ENCODE results near the gene NOX5. TPM values are rescaled to one million over a fixed set of nuclear protein-coding genes. Genes with fewer than 3 reads are reported as not detected.

The NOX5 gene
- total and polyA plus RNA-seq, 10 of the 15 experiments (the other 5 are each of a cell fraction or from before 2014, with no cell fraction given), result not detected

DNA sequence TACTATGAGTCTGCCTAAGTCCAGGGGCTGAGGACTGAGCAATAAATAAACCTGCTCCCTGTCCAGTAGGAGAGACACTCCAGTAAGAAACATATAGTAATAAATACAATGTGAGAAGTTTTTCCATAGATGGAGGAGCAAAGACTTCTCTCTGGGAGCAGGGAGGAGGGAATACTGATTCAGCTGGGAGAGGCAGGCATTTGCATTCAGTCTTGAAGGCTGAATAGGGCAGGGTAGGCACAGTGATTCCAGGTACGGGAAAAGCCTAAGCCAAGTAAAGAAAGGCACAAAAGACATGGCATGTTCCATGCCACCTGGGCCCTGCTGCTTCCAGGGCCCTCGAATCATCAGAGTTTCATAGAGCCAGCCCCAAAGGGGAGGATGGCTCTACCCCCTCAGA is 86.3 kb downstream of the NOX5 start:
- Histone ChIP-seq H3K27ac (ENCODE audit: control insufficient read depth, insufficient read depth) (no peak overlapping the region), H3K4me3 (no peak overlapping the region), H3K27me3 (replicated peaks in 1 of 2; ENCODE audit: control insufficient read depth in 2 of 2, insufficient read depth in 2 of 2, low read length in 1 of 2) (no peaks in the 10 kb centered on the region), H3K4me1 (ENCODE audit: control insufficient read depth, insufficient read depth, low read length) (peaks cover 3% of the 10 kb centered on the region; the same call in 1 of the 2 replicates), H3K79me2 (ENCODE audit: control insufficient read depth, insufficient read depth, low read length) (no peaks in the 10 kb centered on the region), H3K36me3 (ENCODE audit: control insufficient read depth in 2 of 2, insufficient read depth in 2 of 2, low read length in 1 of 2) (no peaks in the 10 kb centered on the region), H3K9ac (ENCODE audit: control insufficient read depth, insufficient read depth, low read length) (no peak overlapping the region), H2AFZ (ENCODE audit: control insufficient read depth, low read depth, low read length) (no peak overlapping the region), H3K9me3 (replicated peaks; ENCODE audit: control insufficient read depth, insufficient read depth, low read length) (no peaks in the 10 kb centered on the region), H4K20me1 (ENCODE audit: control insufficient read depth, insufficient read depth) (no peaks in the 10 kb centered on the region), H3K4me2 (ENCODE audit: control insufficient read depth, insufficient read depth) (no peak overlapping the region)
- RAD21 ChIA-PET (ENCODE audit: unreplicated experiment), result interaction anchor here (1.2 kb wide), 1 partner anchor 60 kb away, joined by 3 read pairs; the partner anchor contains the start of gene GLCE
- intact Hi-C loops (cut with micrococcal nuclease; ENCODE audit: unreplicated experiment) (no loop called here), in situ Hi-C loops (cut with MboI) (no loop called here)
- no TSS peak for BruUV-seq (replicated peaks)
- DNase-seq (ENCODE audit: low read depth, low spot score) (no peak), ATAC-seq (no peak), FAIRE-seq (no peak)
- POLR2A ChIA-PET, result no interaction called here
- SMC1A ChIA-PET (ENCODE audit: uncharacterized antibody, unreplicated experiment), result interaction anchor here (0.6 to 1.2 kb wide), 2 partner anchors 13 to 39 kb away, joined by 3 read pairs; no protein-coding TSS in a partner anchor
- TF ChIP-seq CHD4 (IDR thresholded peaks at IDR 0.05) (no peak), CREB1 (IDR thresholded peaks at IDR 0.05; ENCODE audit: low read depth) (no peak), GABPA (IDR thresholded peaks at IDR 0.05; ENCODE audit: low read depth) (no peak), KAT2A (conservative IDR thresholded peaks at IDR 0.05; ENCODE audit: control insufficient read depth, low read depth, low read length) (no peak), MEF2A (IDR thresholded peaks at IDR 0.05; ENCODE audit: insufficient read depth, low read depth, low read length) (no peak)
- TF ChIP-seq, protein P1, sequence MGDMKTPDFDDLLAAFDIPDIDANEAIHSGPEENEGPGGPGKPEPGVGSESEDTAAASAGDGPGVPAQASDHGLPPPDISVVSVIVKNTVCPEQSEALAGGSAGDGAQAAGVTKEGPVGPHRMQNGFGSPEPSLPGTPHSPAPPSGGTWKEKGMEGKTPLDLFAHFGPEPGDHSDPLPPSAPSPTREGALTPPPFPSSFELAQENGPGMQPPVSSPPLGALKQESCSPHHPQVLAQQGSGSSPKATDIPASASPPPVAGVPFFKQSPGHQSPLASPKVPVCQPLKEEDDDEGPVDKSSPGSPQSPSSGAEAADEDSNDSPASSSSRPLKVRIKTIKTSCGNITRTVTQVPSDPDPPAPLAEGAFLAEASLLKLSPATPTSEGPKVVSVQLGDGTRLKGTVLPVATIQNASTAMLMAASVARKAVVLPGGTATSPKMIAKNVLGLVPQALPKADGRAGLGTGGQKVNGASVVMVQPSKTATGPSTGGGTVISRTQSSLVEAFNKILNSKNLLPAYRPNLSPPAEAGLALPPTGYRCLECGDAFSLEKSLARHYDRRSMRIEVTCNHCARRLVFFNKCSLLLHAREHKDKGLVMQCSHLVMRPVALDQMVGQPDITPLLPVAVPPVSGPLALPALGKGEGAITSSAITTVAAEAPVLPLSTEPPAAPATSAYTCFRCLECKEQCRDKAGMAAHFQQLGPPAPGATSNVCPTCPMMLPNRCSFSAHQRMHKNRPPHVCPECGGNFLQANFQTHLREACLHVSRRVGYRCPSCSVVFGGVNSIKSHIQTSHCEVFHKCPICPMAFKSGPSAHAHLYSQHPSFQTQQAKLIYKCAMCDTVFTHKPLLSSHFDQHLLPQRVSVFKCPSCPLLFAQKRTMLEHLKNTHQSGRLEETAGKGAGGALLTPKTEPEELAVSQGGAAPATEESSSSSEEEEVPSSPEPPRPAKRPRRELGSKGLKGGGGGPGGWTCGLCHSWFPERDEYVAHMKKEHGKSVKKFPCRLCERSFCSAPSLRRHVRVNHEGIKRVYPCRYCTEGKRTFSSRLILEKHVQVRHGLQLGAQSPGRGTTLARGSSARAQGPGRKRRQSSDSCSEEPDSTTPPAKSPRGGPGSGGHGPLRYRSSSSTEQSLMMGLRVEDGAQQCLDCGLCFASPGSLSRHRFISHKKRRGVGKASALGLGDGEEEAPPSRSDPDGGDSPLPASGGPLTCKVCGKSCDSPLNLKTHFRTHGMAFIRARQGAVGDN (IDR thresholded peaks at IDR 0.05), result no peak
- CTCF ChIA-PET, result no interaction called here
- WGBS (ENCODE audit: insufficient coverage, insufficient replicate concordance, low lambda C conversion rate, missing lambda C conversion rate), result 0% methylated on average over 2 of the region's 2 CpGs
